Measurements from ENCODE around the gene FRMD3.

Gene FRMD3

DNA sequence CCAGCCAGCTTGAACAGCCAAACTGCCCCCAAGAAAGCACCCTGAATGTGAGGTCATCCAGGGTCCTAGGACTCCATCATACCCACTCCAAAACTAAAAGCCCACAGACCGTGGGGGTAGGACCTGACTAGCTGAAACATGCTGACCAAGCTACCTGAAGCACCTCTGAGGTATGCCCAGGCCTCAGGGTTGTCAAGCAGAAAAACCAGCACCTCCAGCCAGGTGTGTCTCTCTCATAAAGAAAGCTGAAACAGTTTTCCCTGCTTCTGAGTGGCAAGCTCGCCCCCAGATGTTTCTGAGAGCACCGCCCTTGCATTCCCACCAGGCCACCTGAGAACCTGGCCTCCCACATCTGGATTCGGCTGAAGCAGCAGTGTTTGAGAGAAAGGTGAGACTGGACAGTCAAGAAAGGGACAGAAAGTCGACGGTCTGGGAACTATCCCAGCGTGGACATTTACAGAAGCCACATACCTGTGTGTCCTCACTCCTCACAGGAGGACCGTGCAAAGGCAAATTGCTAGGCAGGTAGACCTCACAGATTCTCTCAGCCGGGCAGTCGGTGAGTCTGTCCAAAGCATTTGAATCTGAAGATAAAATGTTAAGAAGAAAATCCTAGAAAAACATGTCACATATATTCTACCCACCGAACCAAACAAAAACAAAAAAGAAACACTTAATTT is 319.6 kb downstream of the FRMD3 start:
- DNase-seq = no peak

- no peak for DNase-seq
These were observed 328.9 kb downstream of the FRMD3 start for GRCh38 chr9:83209188-83209731.

- DNase-seq = no peak
These were observed 329.9 kb downstream of the FRMD3 start for GRCh38 chr9:83208065-83208850.

- DNase-seq = no peak
These were observed 334.2 kb downstream of the FRMD3 start for GRCh38 chr9:83204047-83204446.

DNA sequence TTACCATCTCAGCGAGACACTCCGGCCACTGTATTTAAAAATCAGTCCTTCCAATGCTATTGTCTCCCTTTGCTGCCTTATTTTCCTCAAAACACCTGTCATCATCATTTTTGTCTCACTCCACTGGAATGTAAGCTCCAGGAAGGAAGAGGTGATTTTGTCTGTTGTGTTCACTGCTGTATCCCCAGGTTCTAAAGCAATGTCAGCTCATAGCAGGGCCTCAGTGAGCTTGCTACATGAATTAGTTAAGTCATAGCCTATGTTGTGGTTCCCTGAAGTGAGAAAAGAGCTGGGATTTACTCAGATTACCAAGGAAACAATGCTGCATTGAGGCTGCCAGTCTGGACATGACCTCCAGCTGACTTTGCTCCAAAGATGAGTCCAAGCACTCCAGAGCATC is 337.7 kb downstream of the FRMD3 start:
- no peak for DNase-seq

DNA sequence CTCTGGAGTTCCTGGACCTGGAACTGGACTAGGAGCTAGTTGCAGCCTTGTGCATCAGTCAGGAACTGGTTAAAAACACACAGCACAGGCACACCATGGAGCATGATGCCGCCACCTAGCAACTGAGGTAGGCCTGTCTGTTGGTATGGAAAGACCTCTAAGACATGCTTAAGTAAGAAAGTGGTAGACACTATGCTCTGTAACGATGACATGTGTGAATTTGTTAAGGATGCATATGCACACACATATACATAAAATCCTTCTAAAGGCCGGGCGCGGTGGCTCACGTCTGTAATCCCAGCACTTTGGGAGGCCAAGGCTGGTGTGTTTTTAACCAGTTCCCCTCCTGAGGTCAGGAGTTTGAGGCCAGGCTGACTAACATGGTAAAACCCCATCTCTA is 338.4 kb downstream of the FRMD3 start:
- no peak for DNase-seq

- no peak for DNase-seq
These were observed 339.0 kb downstream of the FRMD3 start for GRCh38 chr9:83199240-83199639.

DNA sequence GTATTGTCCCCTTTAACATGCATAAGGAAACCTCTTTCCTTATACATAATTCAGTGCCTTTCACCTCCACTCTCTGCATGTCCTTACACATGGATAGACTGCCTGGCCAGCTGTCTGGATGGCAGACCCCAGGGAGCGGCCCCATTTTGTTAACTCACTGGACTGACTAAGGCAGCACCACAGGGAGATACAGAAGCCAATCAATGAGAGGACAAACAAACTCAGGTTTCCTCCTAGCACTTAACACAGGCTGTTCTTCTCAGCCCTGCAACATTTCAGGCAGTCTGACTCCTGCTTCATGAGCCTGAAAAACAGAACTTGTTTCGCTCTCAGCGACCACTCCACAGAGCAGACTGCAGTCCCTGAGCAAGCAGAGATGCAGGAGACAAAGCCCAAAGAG is 339.8 kb downstream of the FRMD3 start:
- no peak for DNase-seq

DNA sequence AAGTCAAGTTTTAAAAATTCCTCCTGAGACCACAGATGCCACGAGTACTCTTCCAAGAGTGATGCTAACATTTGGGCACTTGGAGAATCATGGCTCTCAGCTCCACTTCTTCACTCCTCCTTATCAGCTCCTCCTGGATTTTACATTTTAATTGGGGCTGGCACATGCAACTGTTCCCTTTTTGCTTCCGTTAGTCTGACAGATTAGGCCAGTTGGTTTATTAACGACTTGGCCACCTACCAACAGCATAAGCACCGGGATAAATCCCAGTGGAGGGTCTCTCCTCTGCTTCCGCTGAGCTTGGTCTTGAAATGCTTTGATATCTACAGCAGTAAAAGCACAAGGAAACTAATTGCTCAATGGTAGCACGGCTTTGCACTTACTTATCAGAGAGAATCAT is 340.6 kb downstream of the FRMD3 start:
- DNase-seq = no peak

GRCh38 chr9:83196946-83197345 is 341.3 kb downstream of the FRMD3 start:
- no peak for DNase-seq
